VCaP (cell line): ENCODE data around the gene HAUS8.
"Not testable (repeated sequence)": the region's sequence is repeated elsewhere in the genome, so short reads cannot be mapped to it uniquely, and the experiment has no call there.

Source experiments
- H3K27ac ChIP-seq: fragments of 450-650 bp; 2 replicates; pipeline ENCODE4 v1.5.1; 2017
- TF ChIP-seq, protein P1 (sequence below): fragments of 450-650 bp; conservative IDR thresholded peaks from 2 replicates; pipeline ENCODE4 v1.5.1; 2017; ENCODE audit warnings: mild to moderate bottlenecking, moderate library complexity

The HAUS8 gene

DNA sequence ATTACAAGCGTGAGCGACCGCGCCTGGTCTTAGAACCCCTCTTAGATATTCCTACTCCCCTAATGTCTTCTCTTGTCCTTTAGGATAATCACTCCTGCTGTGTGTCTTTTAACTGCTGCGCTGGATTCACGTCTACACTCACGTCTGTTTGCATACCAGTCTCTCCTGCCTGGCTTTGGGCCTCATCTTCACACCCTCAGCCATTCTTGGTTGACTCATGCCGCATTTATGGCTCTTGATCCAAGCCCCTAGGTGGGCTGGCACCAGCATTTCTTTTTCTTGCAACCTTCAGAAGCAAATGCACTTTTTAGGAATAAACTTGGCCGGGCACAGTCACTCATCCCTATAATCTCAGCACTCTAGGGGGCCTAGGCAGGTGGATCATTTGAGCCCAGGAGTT, 23.1 kb upstream of the HAUS8 start:
- TF ChIP-seq, protein P1, sequence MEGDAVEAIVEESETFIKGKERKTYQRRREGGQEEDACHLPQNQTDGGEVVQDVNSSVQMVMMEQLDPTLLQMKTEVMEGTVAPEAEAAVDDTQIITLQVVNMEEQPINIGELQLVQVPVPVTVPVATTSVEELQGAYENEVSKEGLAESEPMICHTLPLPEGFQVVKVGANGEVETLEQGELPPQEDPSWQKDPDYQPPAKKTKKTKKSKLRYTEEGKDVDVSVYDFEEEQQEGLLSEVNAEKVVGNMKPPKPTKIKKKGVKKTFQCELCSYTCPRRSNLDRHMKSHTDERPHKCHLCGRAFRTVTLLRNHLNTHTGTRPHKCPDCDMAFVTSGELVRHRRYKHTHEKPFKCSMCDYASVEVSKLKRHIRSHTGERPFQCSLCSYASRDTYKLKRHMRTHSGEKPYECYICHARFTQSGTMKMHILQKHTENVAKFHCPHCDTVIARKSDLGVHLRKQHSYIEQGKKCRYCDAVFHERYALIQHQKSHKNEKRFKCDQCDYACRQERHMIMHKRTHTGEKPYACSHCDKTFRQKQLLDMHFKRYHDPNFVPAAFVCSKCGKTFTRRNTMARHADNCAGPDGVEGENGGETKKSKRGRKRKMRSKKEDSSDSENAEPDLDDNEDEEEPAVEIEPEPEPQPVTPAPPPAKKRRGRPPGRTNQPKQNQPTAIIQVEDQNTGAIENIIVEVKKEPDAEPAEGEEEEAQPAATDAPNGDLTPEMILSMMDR = no peak
- H3K27ac ChIP-seq = no peak overlapping the region

DNA sequence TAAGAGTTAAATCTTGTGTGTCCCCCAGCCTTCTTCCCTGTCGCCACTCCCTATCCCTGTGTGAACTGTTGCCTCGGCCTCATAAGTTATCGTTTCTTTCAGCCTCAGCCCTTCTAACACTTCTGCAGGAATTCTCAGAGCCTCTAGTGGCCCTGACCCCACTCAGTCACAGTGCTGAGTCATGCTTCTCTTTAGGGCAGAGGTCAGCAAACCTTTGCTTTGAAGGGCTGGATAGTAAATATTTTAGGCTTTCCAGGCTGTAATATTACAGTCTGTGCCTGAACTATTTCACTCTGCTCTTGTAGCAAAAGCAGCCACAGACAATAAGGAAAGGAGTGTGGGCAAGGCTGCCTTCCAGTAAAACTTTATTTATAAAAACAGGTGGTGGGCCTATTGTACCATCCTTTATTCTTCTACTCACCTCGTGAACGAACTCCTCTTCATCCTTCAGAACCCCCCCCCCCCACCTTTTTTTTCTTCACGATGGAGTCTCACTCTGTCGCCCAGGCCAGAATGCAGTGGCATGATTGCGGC, 22.4 kb upstream of the HAUS8 start:
- H3K27ac ChIP-seq = no peak overlapping the region
- TF ChIP-seq, protein P1 = no peak

DNA sequence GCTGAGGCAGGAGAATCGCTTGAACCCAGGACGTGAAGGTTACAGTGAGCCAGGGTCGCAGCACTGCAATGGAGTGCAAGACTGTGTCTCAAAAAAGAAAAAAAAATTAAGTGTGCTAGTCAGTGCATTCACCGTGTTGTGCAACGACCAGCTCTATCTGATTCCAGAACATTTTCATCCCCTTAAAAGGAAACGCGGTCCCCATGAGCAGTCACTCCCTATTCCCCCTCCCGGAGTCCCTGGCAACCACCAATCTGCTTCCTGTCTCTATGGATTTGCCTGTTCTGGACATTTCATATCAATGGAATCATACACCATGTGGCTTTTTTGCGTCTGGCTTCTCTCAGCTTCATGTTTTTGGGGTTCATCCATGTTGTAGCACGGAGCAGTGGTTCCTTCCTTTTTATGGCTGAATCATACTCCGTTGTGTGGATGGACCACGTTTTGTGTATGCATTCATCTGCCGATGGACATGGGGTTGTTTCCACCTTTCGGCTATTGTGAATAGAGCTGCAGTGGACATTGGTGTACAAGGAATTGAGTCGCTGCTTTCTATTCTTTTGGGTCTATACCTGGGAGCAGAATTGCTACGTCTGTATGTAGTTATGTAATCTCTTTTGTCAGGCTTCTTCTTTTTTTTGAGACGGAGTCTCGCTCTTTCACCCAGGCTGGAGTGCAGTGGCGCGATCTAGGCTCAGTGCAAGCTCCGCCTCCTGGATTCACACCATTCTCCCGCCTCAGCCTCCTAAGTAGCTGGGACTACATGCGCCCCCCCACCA, 20.1 kb upstream of the HAUS8 start:
- TF ChIP-seq, protein P1 = no peak
- no peak overlapping the region for H3K27ac ChIP-seq

DNA sequence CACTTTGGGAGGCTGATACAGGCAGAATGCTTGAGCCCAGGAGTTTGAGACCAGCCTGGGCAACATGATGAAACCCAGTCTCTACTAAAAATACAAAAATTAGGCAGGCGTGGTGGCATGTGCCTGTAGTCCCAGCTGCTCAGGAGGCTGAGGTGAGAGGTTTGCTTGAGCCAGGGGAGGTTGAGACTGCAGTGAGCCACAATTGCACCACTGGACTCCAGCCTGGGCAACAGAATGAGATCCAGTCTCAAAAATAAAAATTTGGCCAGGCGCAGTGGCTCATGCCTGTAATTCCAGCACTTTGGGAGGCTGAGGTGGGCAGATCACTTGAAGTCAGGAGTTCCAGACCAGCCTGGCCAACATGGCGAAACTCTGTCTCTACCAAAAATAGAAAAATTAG, 19.4 kb upstream of the HAUS8 start:
- not testable (repeated sequence) for H3K27ac ChIP-seq

DNA sequence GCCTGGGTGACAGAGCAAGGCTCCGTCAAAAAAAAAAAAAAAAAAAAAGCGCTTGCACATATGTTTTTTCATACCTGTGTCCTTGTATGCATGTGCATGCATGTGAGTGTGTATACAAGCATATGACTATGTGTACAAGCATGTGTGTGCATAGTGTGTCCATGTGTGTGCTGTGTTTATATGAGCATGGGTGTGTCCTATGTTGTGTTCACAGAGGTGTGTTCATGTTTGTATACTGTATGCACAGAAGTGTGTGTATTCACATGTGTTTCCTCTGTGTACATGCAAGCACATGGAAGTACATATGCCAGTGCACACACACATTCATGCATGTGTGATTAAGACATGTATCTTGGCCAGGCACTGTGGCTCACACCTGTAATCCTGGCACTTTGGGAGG, 17.4 kb upstream of the HAUS8 start:
- no peak overlapping the region for H3K27ac ChIP-seq
- TF ChIP-seq, protein P1 = no peak

DNA sequence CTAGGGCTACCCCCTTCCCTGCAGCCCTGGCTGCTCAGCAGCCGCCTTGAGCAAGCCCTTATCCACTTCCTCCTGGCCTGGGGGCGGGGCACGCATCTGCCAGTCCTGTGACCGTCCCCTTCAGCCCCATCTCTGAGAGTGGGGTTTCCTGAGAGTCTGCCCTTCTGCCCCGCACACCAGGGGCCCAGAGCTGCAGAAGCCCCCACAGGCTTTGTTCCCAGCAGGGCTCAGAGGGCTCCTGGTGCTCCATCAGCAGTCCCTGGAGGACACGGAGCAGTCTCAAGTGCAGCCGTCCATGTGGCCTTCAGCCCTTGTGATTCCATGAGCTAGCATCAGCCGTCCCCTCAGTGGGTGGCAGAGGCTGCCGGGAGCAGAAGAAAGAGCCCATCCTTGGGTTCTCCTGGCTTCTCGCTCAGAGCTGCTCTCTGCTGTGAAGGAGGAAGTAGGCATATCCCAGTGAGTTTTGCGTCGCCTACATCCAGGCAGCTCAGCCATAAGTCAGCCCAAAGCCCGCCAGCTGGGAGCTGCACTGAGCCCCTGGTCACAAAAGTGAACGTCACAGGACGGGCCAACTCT, 16.6 kb upstream of the HAUS8 start:
- TF ChIP-seq, protein P1 = no peak

DNA sequence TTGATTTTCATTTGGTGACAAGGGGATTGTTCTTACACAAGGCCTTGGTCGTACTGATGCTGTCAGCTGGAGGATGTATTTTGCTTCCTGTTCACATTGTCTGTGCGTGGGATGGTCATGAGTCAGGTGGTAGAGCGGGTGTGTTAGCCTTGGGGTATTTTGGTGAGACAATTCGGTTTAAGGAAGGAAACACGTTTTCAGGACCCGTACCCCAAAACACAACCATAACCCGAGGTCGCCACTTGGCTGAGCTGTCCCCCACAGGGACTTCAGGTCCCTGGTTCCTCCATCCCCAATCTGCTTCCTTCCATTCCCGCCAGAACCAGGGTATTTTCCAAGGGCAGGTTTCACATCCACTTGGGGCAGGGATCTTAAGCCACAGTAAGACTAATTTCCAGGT, 15.3 kb upstream of the HAUS8 start:
- TF ChIP-seq, protein P1 = no peak

More for the DNA sequence above, 16.6 kb upstream of the HAUS8 start:
- H3K27ac ChIP-seq = no peak overlapping the region

DNA sequence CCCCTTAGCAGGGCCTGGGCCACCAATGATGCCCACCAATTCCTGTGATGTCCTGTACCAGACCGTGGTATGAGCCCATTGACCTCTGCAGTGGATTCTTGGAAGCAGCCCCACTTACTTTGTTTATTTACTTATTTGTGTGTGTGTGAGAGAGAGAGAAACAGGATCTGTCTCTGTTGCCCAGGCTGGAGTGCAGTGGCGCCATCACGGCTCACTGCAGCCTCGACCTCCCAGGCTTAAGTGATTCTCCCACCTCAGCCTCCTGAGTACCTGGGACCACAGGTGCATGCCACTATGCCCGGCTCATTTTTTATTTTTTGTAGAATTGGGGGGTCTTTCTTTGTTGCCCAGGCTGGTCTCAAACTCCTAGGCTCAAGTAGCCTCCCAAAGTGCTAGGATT, 13.3 kb upstream of the HAUS8 start:
- TF ChIP-seq, protein P1 = no peak
- no peak overlapping the region for H3K27ac ChIP-seq

More for the DNA sequence above, 15.3 kb upstream of the HAUS8 start:
- H3K27ac ChIP-seq = no peak overlapping the region
